Endothelial cell of umbilical vein (primary cell): ENCODE data around the gene RIC1. TPM values are rescaled to one million over a fixed set of nuclear protein-coding genes. Genes with fewer than 3 reads are reported as not detected.

Experiments used
- BruUV-seq: library from RNA; stranded (reverse); fragments of 400-500 nt; replicated peaks from 2 replicates; lab custom pipeline; 2021; lab: Mats Ljungman, UMichigan
- CTCF ChIA-PET: fragments of 300-600, 350-600 bp; sonication (Branson Sonifier 250); formaldehyde crosslinking; loops from one replicate; lab custom pipeline; 2021; ENCODE audit warnings: antibody characterized with exemption, inconsistent platforms; lab: Charles Lee
- POLR2A ChIA-PET: fragments of 300-600, 350-600 bp; sonication (Branson Sonifier 250); formaldehyde crosslinking; loops from one replicate; lab custom pipeline; 2021; ENCODE audit warnings: antibody characterized with exemption, inconsistent platforms; lab: Charles Lee
- DNase-seq: peaks from one replicate; pipeline ENCODE4 v3.0.0-alpha.2; 2011; ENCODE audit warnings: low read depth, low spot score
- FAIRE-seq: peaks from 2 replicates; lab custom pipeline; 2011; peaks lifted over from hg19 to GRCh38; lab: Jason Lieb, UNC
- H2AFZ ChIP-seq: 2 replicates; pipeline ENCODE4 v1.6.0; 2012; ENCODE audit warnings: low read depth, low read length, control low read depth, inconsistent platforms
- H3K27ac ChIP-seq: 2 replicates; pipeline ENCODE4 v1.5.1; 2011; ENCODE audit warnings: low read depth, mild to moderate bottlenecking, control low read depth, low read length, moderate library complexity; ENCODE audit not compliant: insufficient read depth
- H3K27me3 ChIP-seq, 2 experiments: 2 replicates each; pipeline versions ENCODE4 v1.6.0 to v1.6.1; 2011; ENCODE audit warnings: low read length in 2 of 2, mixed read lengths in 1 of 2; ENCODE audit not compliant: control insufficient read depth in 2 of 2, insufficient read depth in 2 of 2
- H3K36me3 ChIP-seq, 2 experiments: 2 replicates in 1 of 2; 3 replicates in 1 of 2; pipeline ENCODE4 v1.5.1; 2011; ENCODE audit warnings: low read length in 2 of 2, mild to moderate bottlenecking in 1 of 2, moderate library complexity in 1 of 2; ENCODE audit not compliant: control insufficient read depth in 2 of 2, insufficient read depth in 2 of 2; ENCODE audit errors: extremely low read depth in 1 of 2
- H3K4me1 ChIP-seq: 3 replicates; pipeline ENCODE4 v1.5.1; 2011; ENCODE audit warnings: mild to moderate bottlenecking, low read length; ENCODE audit not compliant: control insufficient read depth, insufficient read depth; ENCODE audit errors: extremely low read depth
- H3K4me2 ChIP-seq: 2 replicates; pipeline ENCODE4 v1.6.1; 2011; ENCODE audit warnings: low read length, control low read depth, mixed read lengths; ENCODE audit not compliant: insufficient read depth
- H3K4me3 ChIP-seq, 3 experiments: fragments of 200-600 bp in 1 of 3; sonication (generic), shearing (Covaris generic) in 1 of 3; replicated peaks in 1 of 3; 2 replicates each; pipeline ENCODE4 v1.5.1; 2011 to 2016; ENCODE audit warnings: control low read depth in 3 of 3, low read length in 3 of 3, mild to moderate bottlenecking in 2 of 3, inconsistent platforms in 1 of 3, low read depth in 1 of 3, moderate library complexity in 1 of 3; ENCODE audit not compliant: insufficient read depth in 1 of 3
- H3K79me2 ChIP-seq: 2 replicates; pipeline ENCODE4 v1.6.0; 2012; ENCODE audit warnings: low read length, inconsistent platforms; ENCODE audit not compliant: control insufficient read depth, insufficient read depth
- H3K9ac ChIP-seq: replicated peaks from 2 replicates; pipeline ENCODE3; 2011; ENCODE audit warnings: low read length, control low read depth; ENCODE audit not compliant: insufficient read depth; ENCODE audit errors: extremely low read depth
- H3K9me1 ChIP-seq: replicated peaks from 3 replicates; pipeline ENCODE4 v1.6.0; 2011; ENCODE audit warnings: mild to moderate bottlenecking, low read length; ENCODE audit not compliant: control insufficient read depth, insufficient read depth; ENCODE audit errors: extremely low read depth
- H3K9me3 ChIP-seq: replicated peaks from 2 replicates; pipeline ENCODE4 v1.5.1; 2012; ENCODE audit warnings: low read length, inconsistent platforms; ENCODE audit not compliant: control insufficient read depth, insufficient read depth
- H4K20me1 ChIP-seq: replicated peaks from 2 replicates; pipeline ENCODE3; 2011; ENCODE audit warnings: mild to moderate bottlenecking, low read length; ENCODE audit not compliant: control insufficient read depth, insufficient read depth; ENCODE audit errors: extremely low read depth
- CTCF ChIP-seq, 2 donors: IDR thresholded peaks; 1 replicate in 1 of 2; 2 replicates in 1 of 2; pipeline ENCODE4 v1.5.1; 2011; ENCODE audit warnings: low read length in 2 of 2, mild to moderate bottlenecking in 2 of 2, moderate library complexity in 2 of 2, control low read depth in 1 of 2, inconsistent platforms in 1 of 2, low read depth in 1 of 2; ENCODE audit not compliant: insufficient read depth in 1 of 2; ENCODE audit errors: extremely low read depth in 1 of 2
- EZH2 ChIP-seq: IDR thresholded peaks from 2 replicates; pipeline ENCODE4 v1.6.1; 2012; ENCODE audit warnings: borderline replicate concordance, low read depth, mild to moderate bottlenecking, moderate library complexity, low read length, inconsistent platforms; ENCODE audit not compliant: severe bottlenecking
- FOS ChIP-seq: IDR thresholded peaks from 2 replicates; pipeline ENCODE4 v1.6.1; 2011; ENCODE audit warnings: mild to moderate bottlenecking, low read length, moderate library complexity, borderline replicate concordance; ENCODE audit not compliant: insufficient read depth
- GATA2 ChIP-seq: IDR thresholded peaks from 2 replicates; pipeline ENCODE4 v1.7.0; 2011; ENCODE audit warnings: low read depth, mild to moderate bottlenecking, moderate library complexity, mixed read lengths, low read length; ENCODE audit not compliant: insufficient read length, insufficient read depth
- JUN ChIP-seq: IDR thresholded peaks from 2 replicates; pipeline ENCODE4 v1.6.1; 2011; ENCODE audit warnings: borderline replicate concordance, low read depth; ENCODE audit not compliant: insufficient read length, insufficient read depth
- MAX ChIP-seq: IDR thresholded peaks from 2 replicates; pipeline ENCODE4 v1.6.1; 2011; ENCODE audit not compliant: insufficient read depth, insufficient read length
- MYC ChIP-seq: IDR thresholded peaks from one replicate; pipeline ENCODE4 v1.6.1; 2011; ENCODE audit warnings: mild to moderate bottlenecking, low read depth, low read length
- POLR2A ChIP-seq: IDR thresholded peaks from 2 replicates; pipeline ENCODE4 v1.6.1; 2012; ENCODE audit warnings: low read depth, mild to moderate bottlenecking, control low read depth, low read length
- POLR2AphosphoS5 ChIP-seq: IDR thresholded peaks from 2 replicates; pipeline ENCODE4 v1.6.1; 2012; ENCODE audit warnings: low read depth, mild to moderate bottlenecking, control low read depth, low read length, moderate library complexity; ENCODE audit not compliant: insufficient read depth
- dilution Hi-C: fragments of 300-500 bp; cut with MboI; formaldehyde crosslinking; loops from one replicate; pipeline ENCODE4 v1.15.0; 2019; ENCODE audit warnings: low sequenced_read_pairs; ENCODE audit not compliant: extremely low pct_ligation_motif_present
- intact Hi-C: fragments of 100-400 bp; cut with micrococcal nuclease; formaldehyde crosslinking; loops from one replicate; pipeline ENCODE4 v1.10.0; 2022
- polyA plus RNA-seq, 4 experiments: library from polyadenylated mRNA; depleted of rRNA in 3 of 4; stranded (reverse) in 3 of 4; unstranded in 1 of 4; fragments of >200 nt; gene quantifications; 2 replicates each; pipeline versions ENCODE4 v1.2.1 to v1.2.3, GENCODE V29; 2011 to 2012; ENCODE audit warnings: missing spikeins in 1 of 4
- total RNA-seq: library from RNA; stranded (reverse); gene quantifications from 2 replicates; pipeline ENCODE4 v1.2.3, GENCODE V29; 2021

The RIC1 gene
- total and polyA plus RNA-seq, 2 donors (not counting 3 experiments of a cell fraction or from before 2014, with no cell fraction given), result 14.0 to 23.5 TPM

DNA sequence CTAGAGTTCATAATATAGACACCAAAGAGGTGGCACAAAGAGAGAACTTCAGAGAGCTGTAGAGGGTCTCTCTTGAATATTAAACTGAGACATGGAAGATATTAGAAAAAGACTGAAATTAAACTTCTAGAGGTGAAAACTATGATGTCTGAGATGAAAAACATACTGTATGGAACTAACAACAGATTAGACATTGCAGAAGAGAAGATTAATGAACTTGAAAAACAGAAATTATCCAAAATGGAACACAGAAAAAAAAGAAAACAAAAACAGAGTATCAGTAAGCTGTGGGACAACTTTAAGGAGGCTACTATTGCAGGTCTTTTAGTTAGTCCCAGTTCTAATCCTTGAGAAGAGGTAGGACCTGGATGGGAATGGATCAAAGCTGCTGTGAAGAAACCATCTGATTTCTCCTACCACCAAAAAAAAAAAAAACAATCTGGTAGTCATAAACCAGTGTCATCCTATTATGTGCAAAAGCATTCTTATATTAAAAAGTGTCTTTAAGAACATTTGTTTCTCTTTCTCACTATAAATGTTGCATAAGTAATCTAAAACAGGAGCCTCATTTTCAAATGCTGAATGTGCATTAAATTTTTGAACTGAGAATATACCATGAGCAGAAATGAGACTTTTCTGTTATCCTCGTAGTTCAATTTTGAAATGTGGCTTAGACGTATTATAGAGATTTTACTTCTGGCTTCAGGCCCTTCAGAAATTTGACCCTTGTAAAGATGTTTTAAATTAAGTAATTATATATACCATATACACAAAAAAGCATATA lies 107.8 kb downstream of the RIC1 start:
- no TSS peak for BruUV-seq
- Histone ChIP-seq H3K4me3 (no peak overlapping the region), H3K27me3 (no peaks in the 10 kb centered on the region), H3K36me3 (peaks cover 0 to 2% of the 10 kb centered on the region in 2 experiments), H3K9me1 (no peaks in the 10 kb centered on the region), H2AFZ (no peak overlapping the region), H3K79me2 (no peaks in the 10 kb centered on the region), H3K9me3 (no peaks in the 10 kb centered on the region), H3K4me1 (no peaks in the 10 kb centered on the region), H3K9ac (no peak overlapping the region), H3K4me2 (no peak overlapping the region), H3K27ac (no peak overlapping the region), H4K20me1 (peaks cover 2% of the 10 kb centered on the region)
- ChIA-PET POLR2A (no interaction called here), CTCF (interaction anchor here (1.4 kb wide), 1 partner anchor 9 kb away, joined by 3 read pairs; no protein-coding TSS in a partner anchor)
- TF ChIP-seq MYC, result no peak
- no peak for TF ChIP-seq EZH2
- no peak for TF ChIP-seq POLR2AphosphoS5
- no peak for TF ChIP-seq POLR2A
- TF ChIP-seq GATA2, result no peak
- TF ChIP-seq MAX, result no peak
- TF ChIP-seq CTCF (IDR thresholded peaks at IDR 0.05; ENCODE audit: extremely low read depth in 1 of 2, insufficient read depth in 1 of 2, low read depth in 1 of 2, low read length in 2 of 2), result no peak
- TF ChIP-seq JUN, result no peak
- TF ChIP-seq FOS, result no peak
- intact Hi-C loops, result no loop called here
- dilution Hi-C loops, result no loop called here
- DNase-seq, result no peak
- FAIRE-seq, result peak; percentile 4
